Measurements from ENCODE around the gene RBM20. TPM values are rescaled to one million over a fixed set of nuclear protein-coding genes. Genes with fewer than 3 reads are reported as not detected.
A peak's percentile ranks its signal among the peaks of the same experiment; 100 is the strongest.

RBM20 gene
- total and polyA plus RNA-seq, 2 experiments from 2014 or later: 0.05 to 0.17 TPM

DNA sequence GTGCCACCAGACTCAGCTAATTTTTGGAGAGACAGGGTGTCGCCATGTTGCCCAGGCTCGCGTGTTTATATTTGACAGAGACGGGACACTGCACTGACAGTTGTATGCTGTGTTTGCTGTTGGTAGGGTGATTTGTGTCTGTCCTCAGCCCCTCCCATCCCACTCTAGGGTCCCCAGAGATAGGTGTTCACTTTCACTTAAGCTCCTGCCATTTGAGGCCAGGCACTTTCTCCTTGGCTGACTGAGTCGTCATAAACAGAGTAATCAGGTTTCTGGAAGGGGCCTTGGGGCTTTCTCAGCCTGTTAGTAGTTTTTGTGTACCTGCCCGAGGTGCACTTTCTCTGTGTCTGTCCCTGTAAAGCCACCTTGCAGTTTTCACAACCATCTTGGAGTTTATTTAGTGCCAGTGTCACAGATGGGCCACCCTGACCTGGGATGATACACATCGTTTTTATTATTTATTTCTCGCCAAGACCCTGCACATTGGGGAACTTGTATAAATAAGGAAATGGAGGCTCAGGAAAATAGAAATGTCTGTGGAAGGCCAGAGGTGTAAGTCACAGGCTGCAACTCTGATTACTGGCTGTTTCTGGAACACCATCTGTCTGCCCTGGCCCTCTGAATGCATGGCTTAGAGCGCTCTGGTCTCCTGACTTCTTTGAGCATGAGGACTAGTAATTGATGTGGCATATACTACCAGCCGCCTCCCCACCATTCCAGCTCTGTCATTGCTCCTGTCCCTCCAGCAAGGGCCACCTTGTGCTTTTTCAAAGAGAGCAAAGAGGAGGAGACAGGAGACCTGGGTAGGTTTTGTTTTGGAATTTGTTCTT lies 145.7 kb downstream of the RBM20 start:
- peaks cover 2% of the 10 kb centered on the region for H3K27me3 Mint-ChIP-seq (ENCODE audit: insufficient read depth, low read depth, poor library complexity)
- H3K36me3 Mint-ChIP-seq (ENCODE audit: low read depth): no peaks in the 10 kb centered on the region
- H3K27ac Mint-ChIP-seq: no peak overlapping the region
- Histone ChIP-seq H3K9me2 (ENCODE audit: insufficient read depth) (no peaks in the 10 kb centered on the region), H3K36me3 (ENCODE audit: insufficient read depth) (no peaks in the 10 kb centered on the region), H3F3A (replicated peaks; ENCODE audit: low read depth) (no peaks in the 10 kb centered on the region), H3K4me2 (no peak overlapping the region), H3K4me3 (no peak overlapping the region), H3K4me1 (ENCODE audit: insufficient read depth) (no peaks in the 10 kb centered on the region), H3K27me3 (ENCODE audit: insufficient read depth) (no peaks in the 10 kb centered on the region), H3K27ac (ENCODE audit: low read depth) (no peak overlapping the region), H3K79me2 (replicated peaks; ENCODE audit: insufficient read depth) (no peaks in the 10 kb centered on the region), H2AFZ (0 out of 2 replicates have a peak overlapping the region, but pooled peaks have one; percentile 18), H4K20me1 (replicated peaks; ENCODE audit: insufficient read depth) (no peaks in the 10 kb centered on the region)
- no peak overlapping the region for H3K4me3 Mint-ChIP-seq
- no peak for DNase-seq (ENCODE audit: low spot score)
- ATAC-seq: no peak
- TF ChIP-seq JUNB (IDR thresholded peaks at IDR 0.05; ENCODE audit: unreplicated experiment): no peak
- no peak for TF ChIP-seq EZH2phosphoT487 (IDR thresholded peaks at IDR 0.05; ENCODE audit: unreplicated experiment)
- TF ChIP-seq ZNF331 (CRISPR knock-in tag; IDR thresholded peaks at IDR 0.05; ENCODE audit: low read depth): no peak
- TF ChIP-seq ZNF114 (CRISPR knock-in tag; IDR thresholded peaks at IDR 0.05): no peak
- TF ChIP-seq, protein P1, sequence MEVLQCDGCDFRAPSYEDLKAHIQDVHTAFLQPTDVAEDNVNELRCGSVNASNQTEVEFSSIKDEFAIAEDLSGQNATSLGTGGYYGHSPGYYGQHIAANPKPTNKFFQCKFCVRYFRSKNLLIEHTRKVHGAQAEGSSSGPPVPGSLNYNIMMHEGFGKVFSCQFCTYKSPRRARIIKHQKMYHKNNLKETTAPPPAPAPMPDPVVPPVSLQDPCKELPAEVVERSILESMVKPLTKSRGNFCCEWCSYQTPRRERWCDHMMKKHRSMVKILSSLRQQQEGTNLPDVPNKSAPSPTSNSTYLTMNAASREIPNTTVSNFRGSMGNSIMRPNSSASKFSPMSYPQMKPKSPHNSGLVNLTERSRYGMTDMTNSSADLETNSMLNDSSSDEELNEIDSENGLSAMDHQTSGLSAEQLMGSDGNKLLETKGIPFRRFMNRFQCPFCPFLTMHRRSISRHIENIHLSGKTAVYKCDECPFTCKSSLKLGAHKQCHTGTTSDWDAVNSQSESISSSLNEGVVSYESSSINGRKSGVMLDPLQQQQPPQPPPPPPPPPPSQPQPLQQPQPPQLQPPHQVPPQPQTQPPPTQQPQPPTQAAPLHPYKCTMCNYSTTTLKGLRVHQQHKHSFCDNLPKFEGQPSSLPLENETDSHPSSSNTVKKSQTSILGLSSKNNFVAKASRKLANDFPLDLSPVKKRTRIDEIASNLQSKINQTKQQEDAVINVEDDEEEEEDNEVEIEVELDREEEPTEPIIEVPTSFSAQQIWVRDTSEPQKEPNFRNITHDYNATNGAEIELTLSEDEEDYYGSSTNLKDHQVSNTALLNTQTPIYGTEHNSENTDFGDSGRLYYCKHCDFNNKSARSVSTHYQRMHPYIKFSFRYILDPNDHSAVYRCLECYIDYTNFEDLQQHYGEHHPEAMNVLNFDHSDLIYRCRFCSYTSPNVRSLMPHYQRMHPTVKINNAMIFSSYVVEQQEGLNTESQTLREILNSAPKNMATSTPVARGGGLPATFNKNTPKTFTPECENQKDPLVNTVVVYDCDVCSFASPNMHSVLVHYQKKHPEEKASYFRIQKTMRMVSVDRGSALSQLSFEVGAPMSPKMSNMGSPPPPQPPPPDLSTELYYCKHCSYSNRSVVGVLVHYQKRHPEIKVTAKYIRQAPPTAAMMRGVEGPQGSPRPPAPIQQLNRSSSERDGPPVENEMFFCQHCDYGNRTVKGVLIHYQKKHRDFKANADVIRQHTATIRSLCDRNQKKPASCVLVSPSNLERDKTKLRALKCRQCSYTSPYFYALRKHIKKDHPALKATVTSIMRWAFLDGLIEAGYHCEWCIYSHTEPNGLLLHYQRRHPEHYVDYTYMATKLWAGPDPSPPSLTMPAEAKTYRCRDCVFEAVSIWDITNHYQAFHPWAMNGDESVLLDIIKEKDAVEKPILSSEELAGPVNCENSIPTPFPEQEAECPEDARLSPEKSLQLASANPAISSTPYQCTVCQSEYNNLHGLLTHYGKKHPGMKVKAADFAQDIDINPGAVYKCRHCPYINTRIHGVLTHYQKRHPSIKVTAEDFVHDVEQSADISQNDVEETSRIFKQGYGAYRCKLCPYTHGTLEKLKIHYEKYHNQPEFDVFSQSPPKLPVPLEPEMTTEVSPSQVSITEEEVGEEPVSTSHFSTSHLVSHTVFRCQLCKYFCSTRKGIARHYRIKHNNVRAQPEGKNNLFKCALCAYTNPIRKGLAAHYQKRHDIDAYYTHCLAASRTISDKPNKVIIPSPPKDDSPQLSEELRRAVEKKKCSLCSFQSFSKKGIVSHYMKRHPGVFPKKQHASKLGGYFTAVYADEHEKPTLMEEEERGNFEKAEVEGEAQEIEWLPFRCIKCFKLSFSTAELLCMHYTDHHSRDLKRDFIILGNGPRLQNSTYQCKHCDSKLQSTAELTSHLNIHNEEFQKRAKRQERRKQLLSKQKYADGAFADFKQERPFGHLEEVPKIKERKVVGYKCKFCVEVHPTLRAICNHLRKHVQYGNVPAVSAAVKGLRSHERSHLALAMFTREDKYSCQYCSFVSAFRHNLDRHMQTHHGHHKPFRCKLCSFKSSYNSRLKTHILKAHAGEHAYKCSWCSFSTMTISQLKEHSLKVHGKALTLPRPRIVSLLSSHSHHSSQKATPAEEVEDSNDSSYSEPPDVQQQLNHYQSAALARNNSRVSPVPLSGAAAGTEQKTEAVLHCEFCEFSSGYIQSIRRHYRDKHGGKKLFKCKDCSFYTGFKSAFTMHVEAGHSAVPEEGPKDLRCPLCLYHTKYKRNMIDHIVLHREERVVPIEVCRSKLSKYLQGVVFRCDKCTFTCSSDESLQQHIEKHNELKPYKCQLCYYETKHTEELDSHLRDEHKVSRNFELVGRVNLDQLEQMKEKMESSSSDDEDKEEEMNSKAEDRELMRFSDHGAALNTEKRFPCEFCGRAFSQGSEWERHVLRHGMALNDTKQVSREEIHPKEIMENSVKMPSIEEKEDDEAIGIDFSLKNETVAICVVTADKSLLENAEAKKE (CRISPR knock-in tag; IDR thresholded peaks at IDR 0.05): no peak
- TF ChIP-seq, protein P2, sequence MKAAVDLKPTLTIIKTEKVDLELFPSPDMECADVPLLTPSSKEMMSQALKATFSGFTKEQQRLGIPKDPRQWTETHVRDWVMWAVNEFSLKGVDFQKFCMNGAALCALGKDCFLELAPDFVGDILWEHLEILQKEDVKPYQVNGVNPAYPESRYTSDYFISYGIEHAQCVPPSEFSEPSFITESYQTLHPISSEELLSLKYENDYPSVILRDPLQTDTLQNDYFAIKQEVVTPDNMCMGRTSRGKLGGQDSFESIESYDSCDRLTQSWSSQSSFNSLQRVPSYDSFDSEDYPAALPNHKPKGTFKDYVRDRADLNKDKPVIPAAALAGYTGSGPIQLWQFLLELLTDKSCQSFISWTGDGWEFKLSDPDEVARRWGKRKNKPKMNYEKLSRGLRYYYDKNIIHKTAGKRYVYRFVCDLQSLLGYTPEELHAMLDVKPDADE (IDR thresholded peaks at IDR 0.05): no peak
- TF ChIP-seq STAT1 (IDR thresholded peaks at IDR 0.05; ENCODE audit: unreplicated experiment): no peak
- TF ChIP-seq NANOG (IDR thresholded peaks at IDR 0.05; ENCODE audit: borderline replicate concordance): no peak
- TF ChIP-seq, protein P3, sequence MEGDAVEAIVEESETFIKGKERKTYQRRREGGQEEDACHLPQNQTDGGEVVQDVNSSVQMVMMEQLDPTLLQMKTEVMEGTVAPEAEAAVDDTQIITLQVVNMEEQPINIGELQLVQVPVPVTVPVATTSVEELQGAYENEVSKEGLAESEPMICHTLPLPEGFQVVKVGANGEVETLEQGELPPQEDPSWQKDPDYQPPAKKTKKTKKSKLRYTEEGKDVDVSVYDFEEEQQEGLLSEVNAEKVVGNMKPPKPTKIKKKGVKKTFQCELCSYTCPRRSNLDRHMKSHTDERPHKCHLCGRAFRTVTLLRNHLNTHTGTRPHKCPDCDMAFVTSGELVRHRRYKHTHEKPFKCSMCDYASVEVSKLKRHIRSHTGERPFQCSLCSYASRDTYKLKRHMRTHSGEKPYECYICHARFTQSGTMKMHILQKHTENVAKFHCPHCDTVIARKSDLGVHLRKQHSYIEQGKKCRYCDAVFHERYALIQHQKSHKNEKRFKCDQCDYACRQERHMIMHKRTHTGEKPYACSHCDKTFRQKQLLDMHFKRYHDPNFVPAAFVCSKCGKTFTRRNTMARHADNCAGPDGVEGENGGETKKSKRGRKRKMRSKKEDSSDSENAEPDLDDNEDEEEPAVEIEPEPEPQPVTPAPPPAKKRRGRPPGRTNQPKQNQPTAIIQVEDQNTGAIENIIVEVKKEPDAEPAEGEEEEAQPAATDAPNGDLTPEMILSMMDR (conservative IDR thresholded peaks at IDR 0.05; ENCODE audit: low read depth in 2 of 2): no peak
- H3K4me1 Mint-ChIP-seq: peaks cover 10% of the 10 kb centered on the region
- no peaks in the 10 kb centered on the region for H3K9me3 Mint-ChIP-seq

All from GM23338 (cell line).